RPMI7951 (cell line): ENCODE results near the gene NFKBIE. TPM values are rescaled to one million over a fixed set of nuclear protein-coding genes. Genes with fewer than 3 reads are reported as not detected.
"Not testable (repeated sequence)": the region's sequence is repeated elsewhere in the genome, so short reads cannot be mapped to it uniquely, and the experiment has no call there.

Source experiments
- DNase-seq: peaks from one replicate; pipeline ENCODE4 v3.0.0-alpha.2; 2012; ENCODE audit warnings: low read depth
- total RNA-seq: library from RNA; depleted of rRNA; stranded (reverse); fragments of >200 nt; shearing (Covaris generic); gene quantifications from 2 replicates; pipeline ENCODE4 v1.2.3, GENCODE V29; 2014; rRNA removed

Gene NFKBIE
- 14.7 and 23.0 TPM in 2 replicates for total RNA-seq

GRCh38 chr6:44265007-44265721 is at the start of gene NFKBIE:
NFKBIE (minus strand) TSS chr6:44265551; CDS start chr6:44265346, 205 bp downstream.
- peak; percentile 91 for DNase-seq

- DNase-seq: not testable (repeated sequence)
Observed at GRCh38 chr6:44314657-44315056, 49.3 kb upstream of the NFKBIE start.

GRCh38 chr6:44312901-44313788 is 47.8 kb upstream of the NFKBIE start, which contains the start of gene AARS2:
AARS2 (minus strand) TSS chr6:44313347; CDS start chr6:44313323, 24 bp downstream.
- peak; percentile 86 for DNase-seq

GRCh38 chr6:44311767-44312166 is 46.4 kb upstream of the NFKBIE start:
- DNase-seq: no peak

- DNase-seq: no peak
Observed at GRCh38 chr6:44311304-44311703, 46.0 kb upstream of the NFKBIE start.

- DNase-seq: no peak
Observed at GRCh38 chr6:44310241-44310640, 44.9 kb upstream of the NFKBIE start.

GRCh38 chr6:44309631-44310030 is 44.3 kb upstream of the NFKBIE start:
- no peak for DNase-seq

GRCh38 chr6:44309092-44309491 is 43.7 kb upstream of the NFKBIE start:
- no peak for DNase-seq

- no peak for DNase-seq
Observed at GRCh38 chr6:44307217-44307616, 41.9 kb upstream of the NFKBIE start.

GRCh38 chr6:44306710-44307109 is 41.4 kb upstream of the NFKBIE start:
- DNase-seq: no peak

GRCh38 chr6:44305200-44305725 is 39.9 kb upstream of the NFKBIE start:
- no peak for DNase-seq

- DNase-seq: peak; percentile 39
Observed at GRCh38 chr6:44304282-44305199, 39.2 kb upstream of the NFKBIE start.

- no peak for DNase-seq
Observed at GRCh38 chr6:44303842-44304241, 38.5 kb upstream of the NFKBIE start.

GRCh38 chr6:44302856-44303255 is 37.5 kb upstream of the NFKBIE start:
- DNase-seq: no peak

GRCh38 chr6:44301782-44302564 is 36.6 kb upstream of the NFKBIE start:
- DNase-seq: no peak

- no peak for DNase-seq
Observed at GRCh38 chr6:44301106-44301505, 35.8 kb upstream of the NFKBIE start.

- no peak for DNase-seq
Observed at GRCh38 chr6:44300292-44300823, 35.0 kb upstream of the NFKBIE start.

GRCh38 chr6:44298864-44299263 is 33.5 kb upstream of the NFKBIE start:
- no peak for DNase-seq

GRCh38 chr6:44298055-44298803 is 32.9 kb upstream of the NFKBIE start:
- no peak for DNase-seq
